Pancreas (tissue), 10 donors: Measurements from ENCODE around the gene NOP10. TPM values are rescaled to one million over a fixed set of nuclear protein-coding genes. Genes with fewer than 3 reads are reported as not detected.

ENCODE experiments used
- ATAC-seq, 4 donors: fragments of 200-7000 bp; cut with Tn5 transposase; one replicate each; pipeline versions ENCODE4 v1.8.0 to v1.9.1; 2020; ENCODE audit warnings: mild to moderate bottlenecking in 4 of 4, moderate library complexity in 4 of 4
- DNase-seq, 6 donors: peaks; one replicate each; pipeline ENCODE4 v3.0.0-alpha.2; 2020
- FAIRE-seq: peaks from 2 replicates; lab custom pipeline; 2012; peaks lifted over from hg19 to GRCh38; lab: Jason Lieb, UNC
- H3K27ac ChIP-seq, 4 donors: fragments of 200-600 bp; sonication (generic); 1 replicate in 3 of 4; 2 replicates in 1 of 4; pipeline versions ENCODE4 v1.5.0 to v1.8.0; 2020
- H3K27me3 ChIP-seq, 4 donors: fragments of 200-600 bp; one replicate each; pipeline ENCODE4 v1.8.0; 2021
- H3K36me3 ChIP-seq, 3 donors: fragments of 200-600 bp; sonication (generic) in 1 of 3; one replicate each; pipeline versions ENCODE4 v1.5.0 to v1.8.0; 2020 to 2021
- H3K4me1 ChIP-seq, 3 donors: fragments of 200-600 bp; one replicate each; pipeline ENCODE4 v1.8.0; 2021
- H3K4me3 ChIP-seq, 4 donors: fragments of 200-600 bp; sonication (generic) in 2 of 4; one replicate each; pipeline versions ENCODE4 v1.5.0 to v1.8.0; 2020 to 2021
- H3K9me3 ChIP-seq, 4 donors: fragments of 200-600 bp; one replicate each; pipeline ENCODE4 v1.8.0; 2021
- CTCF ChIP-seq, 4 donors: fragments of 200-600 bp; sonication (generic) in 3 of 4; IDR thresholded peaks; one replicate each; pipeline versions ENCODE4 v1.5.0 to v1.8.0; 2021; ENCODE audit warnings: antibody characterized with exemption in 4 of 4
- WGBS, 2 donors: extraction: QIAGEN DNeasy Blood & Tissue Kit; methylation state at CpG; one replicate each; pipeline ENCODE4 v1.1.7; 2013; 5-methylcytosine and 5-hydroxymethylcytosine counted together
- intact Hi-C, 3 donors: fragments of 100-400 bp; cut with DNase I; formaldehyde crosslinking; loops; one replicate each; pipeline versions ENCODE4 v1.11.1 to v1.14.2; 2022
- polyA plus RNA-seq, 2 donors: library from polyadenylated mRNA; stranded (reverse); fragments of 200-250 nt; gene quantifications; one replicate each; pipeline ENCODE4 v1.2.3, GENCODE V29; 2013
- total RNA-seq, 6 donors: library from RNA; stranded (reverse); fragmentation: NEBNext Ultra II Directional in 4 of 6; extraction: Animal tissue kit (Norgen Biotek cat#: 25700) in 4 of 6; gene quantifications; one replicate each; pipeline versions ENCODE4 v1.2.1 to v1.2.4, GENCODE V29; 2021 to 2023
- donor health status: healthy with polysubstance abuse.
- donor health status: DM: no; HTN: no; CAD: no; lungs with moderate emphysema.
- donor health status: DM: no; HTN: no; CAD: no.
- donor health status: control.
- donor health status: control.
- donor health status: Bipolar disorder and iron deficiency.
- donor health status: DM: yes; HTN: yes; CAD: no.
- donor health status: DM: no; HTN: no; CAD: no.
- donor health status: DM: no; HTN: no; CAD: no.
- donor health status: DM: yes; HTN: yes; CAD: no.

The NOP10 gene
- total and polyA plus RNA-seq, 8 donors = 23.9 to 87.9 (median 41.6) TPM

GRCh38 chr15:34358948-34359347 lies 16.0 kb upstream of the NOP10 start:
- FAIRE-seq (no peak), DNase-seq (no peak), ATAC-seq (no peak)
- intact Hi-C loops = no loop called here
- 92 to 93% methylated on average over 4 of the region's 4 CpGs for WGBS, 2 donors
- H3K4me1 ChIP-seq = no peaks in the 10 kb centered on the region
- H3K9me3 ChIP-seq = no peaks in the 10 kb centered on the region
- H3K27ac ChIP-seq = no peak overlapping the region
- no peak overlapping the region for H3K4me3 ChIP-seq
- H3K36me3 ChIP-seq = no peaks in the 10 kb centered on the region
- no peak for TF ChIP-seq CTCF (IDR thresholded peaks at IDR 0.05)
- H3K27me3 ChIP-seq = no peaks in the 10 kb centered on the region

DNA sequence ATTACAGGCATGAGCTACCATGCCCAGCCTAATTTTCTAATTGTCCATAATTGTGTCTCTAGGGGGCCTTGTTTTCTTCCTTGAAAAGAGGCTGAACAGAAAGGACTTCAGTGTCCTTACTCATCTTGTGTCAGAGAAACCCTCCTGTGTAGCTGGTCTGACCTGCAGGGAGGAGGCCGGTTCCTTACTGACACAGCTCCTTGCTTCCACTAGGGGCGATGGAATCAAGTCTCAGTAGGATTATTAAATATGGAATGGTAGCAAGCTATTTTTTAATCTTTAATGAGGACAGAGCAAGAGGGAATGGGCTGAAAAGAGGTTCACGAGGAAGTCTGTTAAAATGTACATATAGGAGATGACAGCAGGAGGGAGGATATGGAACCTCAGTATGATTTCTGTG lies 15.4 kb upstream of the NOP10 start:
- H3K27me3 ChIP-seq = no peaks in the 10 kb centered on the region
- DNase-seq = no peak
- WGBS, 2 donors = 70 to 71% methylated on average over 3 of the region's 3 CpGs

GRCh38 chr15:34357653-34358052 lies 14.7 kb upstream of the NOP10 start:
- no peak for TF ChIP-seq CTCF (IDR thresholded peaks at IDR 0.05)
- no peaks in the 10 kb centered on the region for H3K36me3 ChIP-seq
- ATAC-seq = no peak
- no peaks in the 10 kb centered on the region for H3K9me3 ChIP-seq
- WGBS, 2 donors = 71 to 82% methylated on average over 1 of the region's 1 CpG
- DNase-seq = no peak
- no peaks in the 10 kb centered on the region for H3K4me1 ChIP-seq
- H3K27me3 ChIP-seq = no peaks in the 10 kb centered on the region
- intact Hi-C loops = no loop called here
- H3K27ac ChIP-seq = no peak overlapping the region
- no peak for FAIRE-seq
- H3K4me3 ChIP-seq = no peak overlapping the region

More for the DNA sequence above, 15.4 kb upstream of the NOP10 start:
- ATAC-seq (no peak), FAIRE-seq (no peak)
- Histone ChIP-seq H3K4me1 (no peaks in the 10 kb centered on the region), H3K9me3 (no peaks in the 10 kb centered on the region), H3K27ac (no peak overlapping the region), H3K4me3 (no peak overlapping the region), H3K36me3 (no peaks in the 10 kb centered on the region)
- intact Hi-C loops = no loop called here
- no peak for TF ChIP-seq CTCF (IDR thresholded peaks at IDR 0.05)

DNA sequence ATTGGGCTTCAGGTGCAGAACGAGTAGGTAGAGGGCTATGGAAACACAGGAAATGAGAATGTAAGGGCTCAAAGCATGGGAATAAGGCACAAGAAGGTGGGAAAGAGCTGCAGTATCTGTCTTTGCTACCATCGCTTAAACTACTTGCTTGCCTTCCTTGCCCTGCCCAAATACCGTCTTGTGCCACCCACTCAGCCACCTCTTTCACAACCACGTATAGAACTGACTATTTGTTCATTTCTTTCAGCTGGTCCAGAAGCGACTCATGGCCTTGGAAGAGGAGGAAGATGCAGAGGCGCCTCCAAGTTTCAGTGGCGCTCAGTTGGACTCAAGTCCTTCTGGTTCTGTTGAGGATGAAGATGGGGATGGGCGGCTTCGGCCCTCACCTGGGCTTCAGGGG lies 12.3 kb upstream of the NOP10 start:
- H3K4me3 ChIP-seq = no peak overlapping the region
- ATAC-seq (no peak), DNase-seq (no peak), FAIRE-seq (no peak)
- WGBS, 2 donors = 83 to 86% methylated on average over 9 of the region's 9 CpGs
- no peak for TF ChIP-seq CTCF (IDR thresholded peaks at IDR 0.05)
- H3K4me1 ChIP-seq = no peaks in the 10 kb centered on the region
- H3K27me3 ChIP-seq = no peaks in the 10 kb centered on the region
- no peaks in the 10 kb centered on the region for H3K9me3 ChIP-seq
- intact Hi-C loops = no loop called here
- H3K36me3 ChIP-seq = no peaks in the 10 kb centered on the region
- no peak overlapping the region for H3K27ac ChIP-seq

GRCh38 chr15:34354286-34354685 lies 11.3 kb upstream of the NOP10 start:
- no peak for TF ChIP-seq CTCF (IDR thresholded peaks at IDR 0.05)
- DNase-seq (no peak), ATAC-seq (no peak), FAIRE-seq (no peak)
- intact Hi-C loops = no loop called here
- no peaks in the 10 kb centered on the region for H3K4me1 ChIP-seq
- no peak overlapping the region for H3K27ac ChIP-seq
- no peaks in the 10 kb centered on the region for H3K27me3 ChIP-seq
- no peak overlapping the region for H3K4me3 ChIP-seq
- H3K36me3 ChIP-seq = no peaks in the 10 kb centered on the region
- WGBS, 2 donors = 90 to 91% methylated on average over 7 of the region's 7 CpGs
- no peaks in the 10 kb centered on the region for H3K9me3 ChIP-seq
